ENCODE measurements around the gene KCNMA1. TPM values are rescaled to one million over a fixed set of nuclear protein-coding genes. Genes with fewer than 3 reads are reported as not detected.

The KCNMA1 gene
- polyA plus RNA-seq, 3 donors: 3.1 to 4.1 (median 3.9) TPM

GRCh38 chr10:77514870-77515269 is 122.7 kb downstream of the KCNMA1 start:
- no peak for DNase-seq (ENCODE audit: low read depth in 3 of 3, low spot score in 2 of 3)

- no peak for DNase-seq (ENCODE audit: low read depth in 3 of 3, low spot score in 2 of 3)
Measured at GRCh38 chr10:77513781-77514331, 123.8 kb downstream of the KCNMA1 start.

- no peak for DNase-seq (ENCODE audit: low read depth in 3 of 3, low spot score in 2 of 3)
Measured at GRCh38 chr10:77513220-77513619, 124.4 kb downstream of the KCNMA1 start.

GRCh38 chr10:77512219-77512578 is 125.4 kb downstream of the KCNMA1 start:
- no peak for DNase-seq (ENCODE audit: low read depth in 3 of 3, low spot score in 2 of 3)

GRCh38 chr10:77511498-77512218 is 126.0 kb downstream of the KCNMA1 start:
- DNase-seq (ENCODE audit: low read depth in 3 of 3, low spot score in 2 of 3): no peak

- no peak for DNase-seq (ENCODE audit: low read depth in 3 of 3, low spot score in 2 of 3)
Measured at GRCh38 chr10:77510695-77511094, 126.9 kb downstream of the KCNMA1 start.

- no peak for DNase-seq (ENCODE audit: low read depth in 3 of 3, low spot score in 2 of 3)
Measured at GRCh38 chr10:77510294-77510693, 127.3 kb downstream of the KCNMA1 start.

GRCh38 chr10:77509391-77509790 is 128.2 kb downstream of the KCNMA1 start:
- no peak for DNase-seq (ENCODE audit: low read depth in 3 of 3, low spot score in 2 of 3)

GRCh38 chr10:77507291-77507880 is 130.2 kb downstream of the KCNMA1 start:
- no peak for DNase-seq (ENCODE audit: low read depth in 3 of 3, low spot score in 2 of 3)

GRCh38 chr10:77506517-77507200 is 130.9 kb downstream of the KCNMA1 start:
- no peak for DNase-seq (ENCODE audit: low read depth in 3 of 3, low spot score in 2 of 3)

- DNase-seq (ENCODE audit: low read depth in 3 of 3, low spot score in 2 of 3): no peak
Measured at GRCh38 chr10:77505431-77506334, 131.9 kb downstream of the KCNMA1 start.

GRCh38 chr10:77504873-77505257 is 132.7 kb downstream of the KCNMA1 start:
- DNase-seq (ENCODE audit: low read depth in 3 of 3, low spot score in 2 of 3): no peak

- DNase-seq (ENCODE audit: low read depth in 3 of 3, low spot score in 2 of 3): no peak
Measured at GRCh38 chr10:77504196-77504872, 133.3 kb downstream of the KCNMA1 start.

- no peak for DNase-seq (ENCODE audit: low read depth in 3 of 3, low spot score in 2 of 3)
Measured at GRCh38 chr10:77501846-77502261, 135.8 kb downstream of the KCNMA1 start.

- no peak for DNase-seq (ENCODE audit: low read depth in 3 of 3, low spot score in 2 of 3)
Measured at GRCh38 chr10:77501152-77501845, 136.3 kb downstream of the KCNMA1 start.

- no peak for DNase-seq (ENCODE audit: low read depth in 3 of 3, low spot score in 2 of 3)
Measured at GRCh38 chr10:77500754-77501151, 136.9 kb downstream of the KCNMA1 start.

- DNase-seq (ENCODE audit: low read depth in 3 of 3, low spot score in 2 of 3): no peak
Measured at GRCh38 chr10:77498829-77499228, 138.8 kb downstream of the KCNMA1 start.

GRCh38 chr10:77498210-77498609 is 139.4 kb downstream of the KCNMA1 start:
- no peak for DNase-seq (ENCODE audit: low read depth in 3 of 3, low spot score in 2 of 3)

- DNase-seq (ENCODE audit: low read depth in 3 of 3, low spot score in 2 of 3): no peak
Measured at GRCh38 chr10:77497748-77498147, 139.9 kb downstream of the KCNMA1 start.
